Sigmoid colon (tissue), 7 donors: ENCODE results near the gene ANKS6. TPM values are rescaled to one million over a fixed set of nuclear protein-coding genes. Genes with fewer than 3 reads are reported as not detected.

ENCODE experiments used
- DNase-seq: peaks from one replicate; pipeline ENCODE4 v3.0.0-alpha.2; 2019
- H3K27ac ChIP-seq, 4 donors: fragments of 200-600 bp; sonication (generic); one replicate each; pipeline ENCODE4 v1.5.1; 2016 to 2019; ENCODE audit warnings: mild to moderate bottlenecking in 1 of 4
- H3K27me3 ChIP-seq, 3 donors: fragments of 200-600 bp; sonication (generic); one replicate each; pipeline ENCODE4 v1.5.1; 2019; ENCODE audit warnings: mild to moderate bottlenecking in 1 of 3
- H3K36me3 ChIP-seq, 4 donors: fragments of 200-600 bp; sonication (generic); one replicate each; pipeline ENCODE4 v1.5.1; 2016 to 2019
- H3K4me1 ChIP-seq, 4 donors: fragments of 200-600 bp; sonication (generic); one replicate each; pipeline ENCODE4 v1.5.1; 2017 to 2019
- H3K4me3 ChIP-seq, 4 donors: fragments of 200-600 bp; sonication (generic); one replicate each; pipeline ENCODE4 v1.5.1; 2017 to 2019; ENCODE audit warnings: mild to moderate bottlenecking in 2 of 4, moderate library complexity in 1 of 4
- H3K9me3 ChIP-seq, 4 donors: fragments of 200-600 bp in 3 of 4; sonication (generic) in 3 of 4; one replicate each; pipeline versions ENCODE4 v1.5.1 to v1.6.1; 2013 to 2019
- EP300 ChIP-seq, 4 donors: sonication (generic); formaldehyde crosslinking; IDR thresholded peaks; one replicate each; pipeline ENCODE4 v1.6.1; 2017; ENCODE audit warnings: antibody characterized with exemption in 4 of 4
- POLR2A ChIP-seq, 2 donors: fragments of 450-650 bp; IDR thresholded peaks; one replicate each; pipeline ENCODE4 v1.6.1; 2016; ENCODE audit warnings: antibody characterized with exemption in 2 of 2, mild to moderate bottlenecking in 2 of 2, moderate library complexity in 2 of 2
- POLR2AphosphoS5 ChIP-seq, 4 donors: sonication (generic); formaldehyde crosslinking; IDR thresholded peaks; one replicate each; pipeline ENCODE4 v1.6.1; 2017; ENCODE audit warnings: antibody characterized with exemption in 4 of 4
- WGBS, 2 donors: extraction: QIAGEN DNeasy Blood & Tissue Kit; methylation state at CpG; one replicate each; pipeline ENCODE4 v1.1.7; 2013; 5-methylcytosine and 5-hydroxymethylcytosine counted together
- intact Hi-C: fragments of 100-400 bp; cut with DNase I; formaldehyde crosslinking; loops from one replicate; pipeline ENCODE4 v1.15.1; 2023
- polyA plus RNA-seq, 3 donors: library from polyadenylated mRNA; stranded (reverse); fragments of 200-250 nt; gene quantifications; one replicate each; pipeline ENCODE4 v1.2.3, GENCODE V29; 2013
- total RNA-seq, 4 donors: library from RNA; depleted of rRNA; stranded (reverse); fragments of >200 nt; gene quantifications; one replicate each; pipeline ENCODE4 v1.1.0, GENCODE V29; 2016
- TF ChIP-seq, protein P1 (sequence below), 4 experiments: fragments of 450-650 bp in 3 of 4; fragments of 200-600 bp in 1 of 4; IDR thresholded peaks; one replicate each; pipeline ENCODE4 v1.5.1; 2016 to 2019; ENCODE audit warnings: antibody characterized with exemption in 4 of 4, mild to moderate bottlenecking in 3 of 4, moderate library complexity in 2 of 4
- donor health status: healthy with polysubstance abuse.
- donor health status: Bipolar disorder and iron deficiency.
- donor health status: healthy.

Gene ANKS6
- total and polyA plus RNA-seq, 7 donors: 5.4 to 22.8 (median 10.7) TPM

DNA sequence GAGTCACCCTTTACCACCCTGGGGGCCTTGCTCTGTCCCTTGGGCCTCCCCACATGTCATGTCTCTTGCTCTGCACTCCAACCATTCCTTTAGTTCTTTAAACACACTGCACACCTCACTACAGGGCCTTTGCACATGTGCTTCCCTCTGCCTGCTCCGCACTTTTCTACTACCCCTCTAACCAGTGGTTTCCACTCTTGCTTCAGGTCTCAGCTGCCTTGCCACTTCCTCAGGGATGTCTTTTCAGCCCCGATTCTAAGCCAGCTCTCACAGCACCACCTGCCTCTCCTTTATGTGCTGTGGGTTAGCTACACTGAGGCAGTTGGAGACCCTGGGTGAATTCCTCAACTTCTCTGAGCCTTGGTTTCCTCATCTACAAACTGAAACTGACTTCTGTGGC lies 53.0 kb downstream of the ANKS6 start:
- H3K9me3 ChIP-seq: no peaks in the 10 kb centered on the region
- H3K27ac ChIP-seq: no peak overlapping the region
- H3K27me3 ChIP-seq: no peaks in the 10 kb centered on the region
- peaks cover 0 to 45% (median 5%) of the 10 kb centered on the region in 4 donors for H3K36me3 ChIP-seq
- no peak overlapping the region for H3K4me3 ChIP-seq
- H3K4me1 ChIP-seq: no peaks in the 10 kb centered on the region
- intact Hi-C loops: no loop called here
- 93% methylated on average over 2 of the region's 2 CpGs for WGBS, 2 donors
- DNase-seq: no peak
- TF ChIP-seq, protein P1, sequence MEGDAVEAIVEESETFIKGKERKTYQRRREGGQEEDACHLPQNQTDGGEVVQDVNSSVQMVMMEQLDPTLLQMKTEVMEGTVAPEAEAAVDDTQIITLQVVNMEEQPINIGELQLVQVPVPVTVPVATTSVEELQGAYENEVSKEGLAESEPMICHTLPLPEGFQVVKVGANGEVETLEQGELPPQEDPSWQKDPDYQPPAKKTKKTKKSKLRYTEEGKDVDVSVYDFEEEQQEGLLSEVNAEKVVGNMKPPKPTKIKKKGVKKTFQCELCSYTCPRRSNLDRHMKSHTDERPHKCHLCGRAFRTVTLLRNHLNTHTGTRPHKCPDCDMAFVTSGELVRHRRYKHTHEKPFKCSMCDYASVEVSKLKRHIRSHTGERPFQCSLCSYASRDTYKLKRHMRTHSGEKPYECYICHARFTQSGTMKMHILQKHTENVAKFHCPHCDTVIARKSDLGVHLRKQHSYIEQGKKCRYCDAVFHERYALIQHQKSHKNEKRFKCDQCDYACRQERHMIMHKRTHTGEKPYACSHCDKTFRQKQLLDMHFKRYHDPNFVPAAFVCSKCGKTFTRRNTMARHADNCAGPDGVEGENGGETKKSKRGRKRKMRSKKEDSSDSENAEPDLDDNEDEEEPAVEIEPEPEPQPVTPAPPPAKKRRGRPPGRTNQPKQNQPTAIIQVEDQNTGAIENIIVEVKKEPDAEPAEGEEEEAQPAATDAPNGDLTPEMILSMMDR (IDR thresholded peaks at IDR 0.05): no peak
- TF ChIP-seq POLR2AphosphoS5 (IDR thresholded peaks at IDR 0.05) (no peak), POLR2A (IDR thresholded peaks at IDR 0.05) (no peak), EP300 (IDR thresholded peaks at IDR 0.05) (no peak)

DNA sequence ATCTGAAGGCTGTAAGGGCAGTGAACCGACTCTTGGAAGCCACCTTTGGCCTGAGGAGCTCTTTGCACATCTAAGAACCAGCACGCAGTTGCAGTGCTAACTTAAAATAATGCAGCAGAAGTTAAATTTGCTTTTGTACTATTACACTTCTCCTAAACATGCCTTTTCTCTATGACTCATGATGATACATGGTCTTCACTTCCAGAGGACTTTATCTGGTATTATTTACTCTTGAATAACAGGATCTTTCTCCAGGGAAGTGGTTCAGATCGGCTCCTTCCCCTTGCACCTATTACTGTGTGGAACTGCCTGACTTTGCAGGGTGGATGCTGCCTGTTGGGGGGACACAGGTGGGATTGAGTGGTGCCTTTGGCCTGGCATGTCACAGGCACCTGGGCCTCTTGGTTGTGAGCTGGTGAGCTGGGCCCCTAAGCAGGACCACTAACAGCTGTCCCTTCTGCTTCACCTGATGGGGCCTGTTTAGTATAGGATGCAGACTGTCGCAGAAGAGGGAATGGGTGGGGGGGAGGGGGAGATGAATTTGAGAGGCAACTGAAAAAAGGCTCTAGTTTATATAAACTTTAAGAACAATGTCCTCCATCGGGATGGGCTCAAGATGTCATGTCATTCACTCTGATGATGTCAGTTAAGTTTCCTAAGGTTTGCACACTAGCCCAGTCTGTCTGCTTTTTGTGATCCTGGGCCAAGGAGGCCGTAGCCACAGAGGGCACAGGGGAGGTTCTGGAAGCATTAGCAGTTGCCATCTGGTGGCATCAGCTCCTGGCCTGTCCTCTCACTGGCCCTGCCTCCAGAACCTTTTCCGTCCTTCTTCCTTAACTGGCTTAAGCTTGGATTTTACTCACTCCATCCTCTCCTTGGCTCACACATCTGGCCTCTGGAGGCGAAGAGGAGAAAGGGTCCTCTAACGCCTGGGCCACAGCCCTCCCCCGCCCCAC lies 53.8 kb downstream of the ANKS6 start:
- no peak for DNase-seq
- no peaks in the 10 kb centered on the region for H3K9me3 ChIP-seq
- TF ChIP-seq POLR2AphosphoS5 (IDR thresholded peaks at IDR 0.05): no peak
- no peak for TF ChIP-seq EP300 (IDR thresholded peaks at IDR 0.05)
- no peaks in the 10 kb centered on the region for H3K27me3 ChIP-seq
- peaks cover 0 to 43% (median 5%) of the 10 kb centered on the region in 4 donors for H3K36me3 ChIP-seq
- WGBS, 2 donors: 82 to 85% methylated on average over 10 of the region's 10 CpGs
- H3K4me1 ChIP-seq: no peaks in the 10 kb centered on the region
- H3K27ac ChIP-seq: no peak overlapping the region
- H3K4me3 ChIP-seq: no peak overlapping the region
- intact Hi-C loops: no loop called here

DNA sequence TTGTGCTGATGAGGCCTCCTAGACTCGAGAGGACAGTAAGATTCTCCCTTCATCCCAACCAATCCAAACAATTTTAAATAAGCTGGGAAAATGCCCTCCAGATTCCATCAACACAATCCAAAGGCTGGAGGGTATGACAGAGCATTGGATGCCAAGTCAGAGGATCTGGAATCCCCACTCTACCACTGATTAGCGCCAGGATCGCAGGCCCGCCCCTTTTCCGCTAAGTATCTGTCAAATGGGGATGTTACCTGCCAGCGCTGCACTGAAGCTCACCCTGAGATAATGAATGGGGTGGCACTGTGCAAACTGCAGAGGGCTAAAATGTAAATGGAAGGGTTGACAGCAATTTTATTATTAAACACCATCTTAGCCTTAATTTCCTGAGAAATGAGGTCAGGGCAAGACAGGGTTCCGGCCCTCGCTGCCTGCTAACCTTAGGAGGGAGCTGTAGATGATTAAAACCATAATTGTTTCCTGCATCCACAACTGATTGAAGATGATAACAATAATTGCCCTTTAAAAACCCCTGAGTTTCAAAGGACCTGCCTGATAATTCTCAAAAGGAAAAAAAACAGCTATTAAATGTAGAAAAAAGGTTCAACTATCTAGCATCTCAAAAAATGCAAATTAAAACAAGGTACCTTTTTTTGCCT lies 56.0 kb downstream of the ANKS6 start:
- Histone ChIP-seq H3K27me3 (no peaks in the 10 kb centered on the region), H3K4me1 (no peaks in the 10 kb centered on the region), H3K36me3 (peaks cover 0 to 45% (median 11%) of the 10 kb centered on the region in 4 donors), H3K27ac (no peak overlapping the region), H3K9me3 (no peaks in the 10 kb centered on the region), H3K4me3 (no peak overlapping the region)
- DNase-seq: no peak
- TF ChIP-seq, protein P1 (IDR thresholded peaks at IDR 0.05): no peak
- intact Hi-C loops: no loop called here
- 91 to 96% methylated on average over 8 of the region's 8 CpGs for WGBS, 2 donors

DNA sequence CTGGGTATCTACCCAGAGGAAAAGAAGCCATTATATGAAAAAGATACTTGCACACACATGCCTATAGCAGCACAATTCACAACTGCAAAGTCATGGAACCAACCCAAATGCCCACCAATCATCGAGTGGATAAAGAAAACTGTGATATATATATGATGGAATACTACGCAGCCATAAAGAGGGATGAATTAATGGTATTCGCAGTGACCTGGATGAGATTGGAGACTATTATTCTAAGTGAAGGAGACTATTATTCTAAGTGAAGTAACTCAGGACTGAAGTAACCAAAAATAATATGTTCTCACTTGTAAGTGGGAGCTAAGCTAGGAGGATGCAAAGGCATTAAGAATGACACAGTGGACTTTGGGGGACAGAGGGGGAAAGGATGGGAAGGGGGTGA lies 57.6 kb downstream of the ANKS6 start:
- Histone ChIP-seq H3K4me1 (no peaks in the 10 kb centered on the region), H3K27me3 (no peaks in the 10 kb centered on the region), H3K27ac (no peak overlapping the region), H3K4me3 (no peak overlapping the region), H3K9me3 (no peaks in the 10 kb centered on the region), H3K36me3 (peaks cover 0 to 45% (median 13%) of the 10 kb centered on the region in 4 donors)
- no peak for DNase-seq
- intact Hi-C loops: no loop called here
- 97 to 100% methylated on average over 3 of the region's 3 CpGs for WGBS, 2 donors
- TF ChIP-seq POLR2A (IDR thresholded peaks at IDR 0.05) (no peak), POLR2AphosphoS5 (IDR thresholded peaks at IDR 0.05) (no peak), EP300 (IDR thresholded peaks at IDR 0.05) (no peak)
- TF ChIP-seq, protein P1 (IDR thresholded peaks at IDR 0.05): no peak

DNA sequence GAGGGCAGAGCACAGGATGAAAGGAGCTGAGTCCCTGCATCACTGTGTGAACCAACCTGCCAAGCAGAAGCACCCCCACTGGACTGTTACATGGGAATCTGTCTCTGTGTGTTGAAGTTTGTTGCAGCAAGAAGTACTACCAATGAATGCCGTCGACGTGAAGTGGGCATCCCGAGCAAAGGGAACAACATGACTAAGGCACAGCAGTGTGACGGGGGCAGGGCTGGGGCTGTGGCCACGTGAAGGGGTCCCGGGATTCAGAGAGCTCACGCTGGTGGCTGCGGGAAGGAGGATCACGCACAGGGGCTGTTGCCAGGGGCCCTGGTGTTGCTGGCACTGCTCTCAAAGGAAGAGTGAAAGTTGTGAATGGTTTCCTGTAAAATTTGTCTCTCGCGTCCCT lies 60.1 kb downstream of the ANKS6 start:
- Histone ChIP-seq H3K9me3 (no peaks in the 10 kb centered on the region), H3K27ac (no peak overlapping the region), H3K4me1 (no peaks in the 10 kb centered on the region), H3K4me3 (no peak overlapping the region), H3K27me3 (no peaks in the 10 kb centered on the region), H3K36me3 (peaks cover 0 to 47% (median 11%) of the 10 kb centered on the region in 4 donors)
- no peak for TF ChIP-seq POLR2A (IDR thresholded peaks at IDR 0.05)
- intact Hi-C loops: no loop called here
- DNase-seq: no peak
- 83 to 94% methylated on average over 12 of the region's 12 CpGs for WGBS, 2 donors
